Upper lobe of left lung (tissue), 6 donors: ENCODE measurements around the gene TASP1. TPM values are rescaled to one million over a fixed set of nuclear protein-coding genes. Genes with fewer than 3 reads are reported as not detected.
A peak's percentile ranks its signal among the peaks of the same experiment; 100 is the strongest.
"Not testable (repeated sequence)": the region's sequence is repeated elsewhere in the genome, so short reads cannot be mapped to it uniquely, and the experiment has no call there.

Source experiments
- ATAC-seq, 2 donors: fragments of 200-7000 bp; cut with Tn5 transposase; one replicate each; pipeline ENCODE4 v1.9.1; 2022; ENCODE audit warnings: mild to moderate bottlenecking in 2 of 2, moderate library complexity in 2 of 2; ENCODE audit not compliant: low FRiP score in 2 of 2
- DNase-seq, 2 donors: peaks; one replicate each; pipeline ENCODE4 v3.0.0-alpha.2; 2019 to 2020
- H3K27ac ChIP-seq, 4 donors: fragments of 200-600 bp; sonication (generic); one replicate each; pipeline ENCODE4 v1.5.1; 2016 to 2019
- H3K27me3 ChIP-seq, 4 donors: fragments of 200-600 bp; sonication (generic); one replicate each; pipeline ENCODE4 v1.5.1; 2017 to 2019
- H3K36me3 ChIP-seq, 4 donors: fragments of 200-600 bp; sonication (generic); one replicate each; pipeline ENCODE4 v1.5.1; 2016 to 2019
- H3K4me1 ChIP-seq, 4 donors: fragments of 200-600 bp; sonication (generic); one replicate each; pipeline ENCODE4 v1.5.1; 2018 to 2019
- H3K4me3 ChIP-seq, 4 donors: fragments of 200-600 bp; sonication (generic); one replicate each; pipeline ENCODE4 v1.5.1; 2017 to 2019; ENCODE audit warnings: mild to moderate bottlenecking in 2 of 4, moderate library complexity in 1 of 4
- H3K9me3 ChIP-seq, 4 donors: fragments of 200-600 bp; sonication (generic); one replicate each; pipeline ENCODE4 v1.5.1; 2018 to 2019
- EP300 ChIP-seq, 4 donors: sonication (generic); formaldehyde crosslinking; IDR thresholded peaks; one replicate each; pipeline ENCODE4 v1.5.1; 2017; ENCODE audit warnings: antibody characterized with exemption in 4 of 4, control low read depth in 2 of 4
- POLR2A ChIP-seq, 4 donors: fragments of 450-650 bp; IDR thresholded peaks; one replicate each; pipeline ENCODE4 v1.5.1; 2016 to 2017; ENCODE audit warnings: antibody characterized with exemption in 4 of 4, mild to moderate bottlenecking in 2 of 4
- POLR2AphosphoS5 ChIP-seq, 2 donors: sonication (generic); formaldehyde crosslinking; IDR thresholded peaks; one replicate each; pipeline ENCODE4 v1.5.1; 2017; ENCODE audit warnings: antibody characterized with exemption in 2 of 2
- WGBS, 2 donors: methylation state at CpG; one replicate each; pipeline ENCODE4 v1.1.5; 2017 to 2018; 5-methylcytosine and 5-hydroxymethylcytosine counted together
- total RNA-seq, 6 donors: library from RNA; depleted of rRNA in 4 of 6; stranded (reverse); fragments of >200 nt in 4 of 6; gene quantifications; one replicate each; pipeline versions ENCODE4 v1.1.0 to v1.2.1, GENCODE V29; 2016 to 2021
- TF ChIP-seq, protein P1 (sequence below), 6 experiments: fragments of 450-650 bp in 4 of 6; fragments of 200-600 bp in 2 of 6; sonication (generic) in 2 of 6; IDR thresholded peaks; one replicate each; pipeline ENCODE4 v1.5.1; 2016 to 2019; ENCODE audit warnings: antibody characterized with exemption in 6 of 6
- donor health status: DM: no; HTN: no; CAD: no; lungs with moderate emphysema.
- donor health status: DM: no; HTN: yes; CAD: no; lungs with severe emphysema.

The TASP1 gene
- total RNA-seq, 6 donors from 2014 or later = 12.4 to 21.1 (median 14.0) TPM

DNA sequence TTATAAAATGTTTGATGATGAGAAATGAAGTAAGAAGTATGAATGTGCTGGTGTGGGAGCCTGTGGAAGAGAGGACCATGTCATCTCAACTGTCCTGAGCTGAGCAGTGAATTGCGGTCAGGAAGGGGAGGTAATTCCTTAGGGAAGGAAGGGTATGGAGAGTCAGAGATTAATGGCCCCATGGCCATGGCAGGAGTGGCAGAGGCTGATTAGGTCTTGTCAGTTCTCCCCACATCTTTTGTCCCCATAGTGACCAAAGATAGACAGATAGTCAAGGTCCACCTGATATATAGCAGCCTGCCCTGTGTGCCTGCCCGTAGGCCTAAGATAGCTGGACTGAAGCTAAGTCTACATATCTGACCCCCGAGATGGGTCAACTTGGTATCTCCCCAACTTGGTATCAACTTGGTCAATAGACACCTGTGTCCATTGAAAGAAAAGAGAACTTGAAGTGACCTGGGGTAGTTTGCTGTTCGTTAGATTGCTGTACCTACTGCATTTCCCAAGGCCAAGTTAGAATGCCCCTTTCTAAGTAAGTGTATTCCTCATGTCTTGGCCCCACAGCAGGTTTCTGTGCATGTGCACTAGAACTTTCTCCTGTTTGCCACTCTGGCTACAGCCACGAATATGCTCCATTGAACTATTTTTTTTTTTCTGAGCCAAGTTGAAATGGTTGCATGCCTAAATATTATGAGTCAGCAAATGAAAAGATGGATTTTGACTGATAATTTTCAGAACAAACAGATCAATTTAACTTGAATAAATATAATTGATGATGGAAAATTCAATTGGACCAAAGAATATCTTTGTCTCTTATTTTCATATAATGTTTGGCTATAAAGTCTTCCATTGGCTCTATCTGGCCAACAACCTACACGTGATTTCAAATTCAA is 274.2 kb downstream of the TASP1 start:
- no peaks in the 10 kb centered on the region for H3K9me3 ChIP-seq
- TF ChIP-seq EP300 (IDR thresholded peaks at IDR 0.05) = no peak
- TF ChIP-seq POLR2AphosphoS5 (IDR thresholded peaks at IDR 0.05) = no peak
- TF ChIP-seq POLR2A (IDR thresholded peaks at IDR 0.05) = no peak
- TF ChIP-seq, protein P1, sequence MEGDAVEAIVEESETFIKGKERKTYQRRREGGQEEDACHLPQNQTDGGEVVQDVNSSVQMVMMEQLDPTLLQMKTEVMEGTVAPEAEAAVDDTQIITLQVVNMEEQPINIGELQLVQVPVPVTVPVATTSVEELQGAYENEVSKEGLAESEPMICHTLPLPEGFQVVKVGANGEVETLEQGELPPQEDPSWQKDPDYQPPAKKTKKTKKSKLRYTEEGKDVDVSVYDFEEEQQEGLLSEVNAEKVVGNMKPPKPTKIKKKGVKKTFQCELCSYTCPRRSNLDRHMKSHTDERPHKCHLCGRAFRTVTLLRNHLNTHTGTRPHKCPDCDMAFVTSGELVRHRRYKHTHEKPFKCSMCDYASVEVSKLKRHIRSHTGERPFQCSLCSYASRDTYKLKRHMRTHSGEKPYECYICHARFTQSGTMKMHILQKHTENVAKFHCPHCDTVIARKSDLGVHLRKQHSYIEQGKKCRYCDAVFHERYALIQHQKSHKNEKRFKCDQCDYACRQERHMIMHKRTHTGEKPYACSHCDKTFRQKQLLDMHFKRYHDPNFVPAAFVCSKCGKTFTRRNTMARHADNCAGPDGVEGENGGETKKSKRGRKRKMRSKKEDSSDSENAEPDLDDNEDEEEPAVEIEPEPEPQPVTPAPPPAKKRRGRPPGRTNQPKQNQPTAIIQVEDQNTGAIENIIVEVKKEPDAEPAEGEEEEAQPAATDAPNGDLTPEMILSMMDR (IDR thresholded peaks at IDR 0.05) = no peak
- 93% methylated on average over 6 of the region's 6 CpGs for WGBS, 2 donors

DNA sequence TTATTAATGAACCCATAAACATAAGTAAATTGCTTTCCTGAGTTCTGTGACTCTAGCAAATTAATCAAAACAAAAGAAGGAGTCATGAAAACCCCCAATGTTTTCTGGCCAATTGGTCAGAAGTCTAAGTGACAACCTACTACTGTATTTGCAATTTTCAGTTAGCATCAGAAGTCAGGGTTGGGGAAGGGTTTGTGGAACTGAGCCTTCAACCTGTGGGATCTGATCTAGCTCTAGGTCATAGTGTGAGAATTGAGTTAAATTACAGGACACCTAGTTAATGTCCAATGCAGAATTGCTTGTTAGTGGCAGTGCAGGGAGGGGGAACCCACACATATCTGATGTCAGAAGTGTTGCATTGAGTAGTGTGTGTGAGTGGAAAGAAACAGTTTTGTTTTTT is 275.3 kb downstream of the TASP1 start:
- Histone ChIP-seq H3K27me3 (no peaks in the 10 kb centered on the region), H3K4me1 (no peaks in the 10 kb centered on the region), H3K36me3 (no peaks in the 10 kb centered on the region), H3K9me3 (no peaks in the 10 kb centered on the region), H3K27ac (no peak overlapping the region), H3K4me3 (no peak overlapping the region)
- no peak for TF ChIP-seq POLR2A (IDR thresholded peaks at IDR 0.05)
- TF ChIP-seq EP300 (IDR thresholded peaks at IDR 0.05) = no peak
- TF ChIP-seq, protein P1 (IDR thresholded peaks at IDR 0.05) = no peak
- no peak for TF ChIP-seq POLR2AphosphoS5 (IDR thresholded peaks at IDR 0.05)
- DNase-seq (no peak), ATAC-seq (no peak)

More for the DNA sequence above, 274.2 kb downstream of the TASP1 start:
- Histone ChIP-seq H3K4me1 (no peaks in the 10 kb centered on the region), H3K36me3 (no peaks in the 10 kb centered on the region), H3K27me3 (no peaks in the 10 kb centered on the region), H3K27ac (no peak overlapping the region), H3K4me3 (no peak overlapping the region)
- ATAC-seq (no peak), DNase-seq (no peak)

DNA sequence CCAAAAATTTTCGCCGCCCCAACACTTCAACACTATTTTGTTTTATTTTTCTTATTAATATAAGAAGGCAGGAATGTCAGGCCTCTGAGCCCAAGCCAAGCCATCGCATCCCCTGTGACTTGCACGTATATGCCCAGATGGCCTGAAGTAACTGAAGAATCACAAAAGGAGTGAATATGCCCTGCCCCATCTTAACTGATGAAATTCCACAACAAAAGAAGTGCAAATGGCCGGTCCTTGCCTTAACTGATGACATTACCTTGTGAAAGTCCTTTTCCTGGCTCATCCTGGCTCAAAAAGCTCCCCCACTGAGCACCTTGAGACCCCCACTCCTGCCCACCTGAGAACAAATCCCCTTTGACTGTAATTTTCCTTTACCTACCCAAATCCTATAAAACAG is 276.6 kb downstream of the TASP1 start:
- H3K4me3 ChIP-seq, H3K9me3 ChIP-seq, H3K36me3 ChIP-seq, H3K4me1 ChIP-seq, H3K27me3 ChIP-seq, ATAC-seq, DNase-seq, H3K27ac ChIP-seq: not testable (repeated sequence)
- 88 to 97% methylated on average over 3 of the region's 5 CpGs for WGBS, 2 donors

DNA sequence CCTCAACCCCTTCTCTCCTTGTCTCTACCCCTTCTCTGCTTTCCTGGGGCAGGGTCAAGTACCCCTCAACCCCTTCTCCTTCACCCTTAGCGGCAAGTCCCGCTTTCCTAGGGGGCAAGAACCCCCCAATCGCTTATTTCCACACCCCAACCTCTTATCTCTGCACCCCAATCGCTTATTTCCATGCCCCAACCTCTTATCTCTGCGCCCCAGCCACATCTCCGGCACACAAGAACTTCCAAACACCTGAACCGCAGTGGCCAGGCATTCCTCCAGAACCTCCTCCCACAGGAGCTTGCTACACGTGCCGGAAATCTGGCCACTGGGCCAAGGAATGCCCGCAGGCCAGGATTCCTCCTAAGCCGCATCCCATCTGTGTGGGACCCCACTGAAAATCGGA is 279.8 kb downstream of the TASP1 start:
- not testable (repeated sequence) for H3K9me3 ChIP-seq, H3K4me3 ChIP-seq, H3K36me3 ChIP-seq, H3K27ac ChIP-seq, H3K4me1 ChIP-seq, H3K27me3 ChIP-seq, ATAC-seq
- WGBS, 2 donors = 88% methylated on average over 9 to 12 of the region's 12 CpGs
- DNase-seq = peak in 1 of 2 donors; percentile 8

DNA sequence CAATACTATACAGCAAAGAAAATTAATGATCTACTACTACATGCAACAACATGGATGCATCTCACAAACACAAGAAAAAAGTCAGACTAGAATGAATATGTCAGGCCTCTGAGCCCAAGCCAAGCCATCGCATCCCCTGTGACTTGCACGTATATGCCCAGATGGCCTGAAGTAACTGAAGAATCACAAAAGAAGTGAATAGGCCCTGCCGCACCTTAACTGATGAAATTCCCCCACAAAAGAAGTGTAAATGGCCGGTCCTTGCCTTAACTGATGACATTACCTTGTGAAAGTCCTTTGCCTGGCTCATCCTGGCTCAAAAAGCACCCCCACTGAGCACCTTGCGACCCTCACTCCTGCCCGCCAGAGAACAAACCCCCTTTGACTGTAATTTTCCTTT is 280.9 kb downstream of the TASP1 start:
- ATAC-seq, DNase-seq, H3K9me3 ChIP-seq, H3K4me3 ChIP-seq, H3K27me3 ChIP-seq, H3K4me1 ChIP-seq, H3K36me3 ChIP-seq, H3K27ac ChIP-seq: not testable (repeated sequence)
- 85 to 92% methylated on average over 6 of the region's 6 CpGs for WGBS, 2 donors

DNA sequence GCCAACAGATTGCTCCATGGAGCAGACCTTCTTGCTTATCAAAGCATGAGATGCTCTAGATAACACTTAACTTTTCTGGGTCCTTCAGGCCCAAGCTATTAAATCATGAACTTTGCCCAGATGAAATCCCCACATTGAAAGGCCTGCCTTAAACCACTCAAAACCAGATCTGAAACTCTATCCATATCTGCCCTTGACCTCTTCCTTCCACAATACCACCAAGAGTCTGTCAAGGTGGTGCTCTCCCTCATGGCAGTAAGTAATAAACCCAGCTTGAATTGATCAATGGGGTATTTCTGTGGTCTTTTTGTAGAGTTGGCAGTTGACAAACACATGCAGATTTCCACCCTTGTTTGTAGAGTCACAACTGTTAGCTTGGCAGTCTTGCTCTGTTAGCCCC is 282.1 kb downstream of the TASP1 start:
- DNase-seq = no peak
- H3K27ac ChIP-seq = no peak overlapping the region
- no peaks in the 10 kb centered on the region for H3K27me3 ChIP-seq
- no peak overlapping the region for H3K4me3 ChIP-seq
- H3K36me3 ChIP-seq = no peaks in the 10 kb centered on the region
- ATAC-seq = no peak
- H3K4me1 ChIP-seq = peaks cover 0 to 4% (median 0%) of the 10 kb centered on the region in 4 donors
- H3K9me3 ChIP-seq = no peaks in the 10 kb centered on the region
- no peak for TF ChIP-seq EP300 (IDR thresholded peaks at IDR 0.05)
- no peak for TF ChIP-seq POLR2AphosphoS5 (IDR thresholded peaks at IDR 0.05)
- no peak for TF ChIP-seq POLR2A (IDR thresholded peaks at IDR 0.05)
- TF ChIP-seq, protein P1 (IDR thresholded peaks at IDR 0.05) = no peak
